Activated T-cell treated with anti-CD3 and anti-CD28 coated beads, Interleukin-2, amount 50 U/mL, for 72 hours (primary cell): ENCODE results near the gene CABYR. TPM values are rescaled to one million over a fixed set of nuclear protein-coding genes. Genes with fewer than 3 reads are reported as not detected.
"Not testable (repeated sequence)": the region's sequence is repeated elsewhere in the genome, so short reads cannot be mapped to it uniquely, and the experiment has no call there.

Experiments
- ATAC-seq, 2 donors: fragments of 150-1000 bp; cut with Tn5 transposase; replicated peaks in 1 of 2; 2 replicates each; pipeline ENCODE4 v1.10.0; 2021; ENCODE audit warnings: moderate library complexity in 2 of 2, mild to moderate bottlenecking in 1 of 2
- DNase-seq, 2 donors: peaks; one replicate each; pipeline ENCODE4 v3.0.0; 2021 to 2022; ENCODE audit warnings: mixed read lengths in 1 of 2
- H3K27ac Mint-ChIP-seq: one replicate; pipeline ENCODE4 v1.8.0; 2022; ENCODE audit warnings: mild to moderate bottlenecking, moderate library complexity, mixed read lengths
- H3K27me3 Mint-ChIP-seq: one replicate; pipeline ENCODE4 v1.8.0; 2022; ENCODE audit warnings: low read depth, mixed read lengths
- H3K36me3 Mint-ChIP-seq, 2 donors: one replicate each; pipeline ENCODE4 v1.8.0; 2022; ENCODE audit warnings: mixed read lengths in 2 of 2, mild to moderate bottlenecking in 1 of 2; ENCODE audit not compliant: insufficient read depth in 2 of 2
- H3K4me1 Mint-ChIP-seq: one replicate; pipeline ENCODE4 v1.8.0; 2022; ENCODE audit warnings: low read depth, mixed read lengths
- H3K4me3 Mint-ChIP-seq, 2 donors: one replicate each; pipeline ENCODE4 v1.8.0; 2022; ENCODE audit warnings: mild to moderate bottlenecking in 2 of 2, mixed read lengths in 2 of 2, moderate library complexity in 2 of 2
- H3K9me3 Mint-ChIP-seq, 2 donors: one replicate each; pipeline ENCODE4 v1.8.0; 2022; ENCODE audit warnings: mixed read lengths in 2 of 2
- total RNA-seq, 2 donors: library from RNA; stranded (reverse); gene quantifications; one replicate each; pipeline ENCODE4 v1.2.3, GENCODE V29; 2022

The CABYR gene
- total RNA-seq, 2 donors from 2014 or later, result 0.65 to 2.1 TPM

DNA sequence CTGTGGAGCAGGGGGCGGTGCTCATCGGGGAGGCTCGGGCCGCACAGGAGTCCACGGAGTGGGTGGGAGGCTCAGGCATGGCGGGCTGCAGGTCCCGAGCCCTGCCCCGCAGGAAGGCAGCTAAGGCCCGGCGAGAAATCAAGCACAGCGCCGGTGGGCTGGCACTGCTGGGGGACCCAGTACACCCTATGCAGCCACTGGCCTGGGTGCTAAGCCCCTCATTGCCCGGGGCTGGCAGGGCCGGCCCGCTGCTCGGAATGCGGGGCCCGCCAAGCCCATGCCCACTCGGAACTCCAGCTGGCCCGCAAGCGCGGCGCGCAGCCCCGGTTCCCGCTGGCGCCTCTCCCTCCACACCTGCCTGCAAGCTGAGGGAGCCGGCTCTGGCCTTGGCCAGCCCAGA is 10.7 kb downstream of the CABYR start:
- not testable (repeated sequence) for H3K36me3 Mint-ChIP-seq, ATAC-seq, DNase-seq, H3K9me3 Mint-ChIP-seq, H3K27me3 Mint-ChIP-seq, H3K4me3 Mint-ChIP-seq, H3K27ac Mint-ChIP-seq, H3K4me1 Mint-ChIP-seq

DNA sequence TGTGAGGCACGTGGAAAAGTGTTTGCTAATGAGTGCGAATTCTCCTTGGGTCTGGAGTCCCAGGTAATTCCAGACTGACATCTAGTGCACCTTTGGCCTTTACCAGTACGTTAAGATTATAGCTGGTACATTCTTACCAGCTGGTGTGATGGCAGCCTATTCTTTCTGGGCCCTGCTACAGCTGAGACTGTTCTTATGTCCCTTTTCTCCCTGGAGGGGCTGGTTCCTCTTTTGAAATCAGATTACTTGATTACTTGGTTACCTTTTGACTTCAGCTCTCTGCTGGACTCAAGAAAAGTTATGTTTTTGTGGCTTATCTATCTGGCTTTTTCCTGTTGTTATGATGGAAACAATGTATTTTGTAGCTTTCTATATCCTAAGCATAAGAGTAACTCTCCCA is 14.5 kb downstream of the CABYR start:
- ATAC-seq, result no peak
- H3K27me3 Mint-ChIP-seq, result no peaks in the 10 kb centered on the region
- DNase-seq, result no peak
- H3K36me3 Mint-ChIP-seq, result no peaks in the 10 kb centered on the region
- no peaks in the 10 kb centered on the region for H3K9me3 Mint-ChIP-seq
- H3K27ac Mint-ChIP-seq, result no peak overlapping the region
- peaks cover 5% of the 10 kb centered on the region for H3K4me1 Mint-ChIP-seq
- H3K4me3 Mint-ChIP-seq, result no peak overlapping the region

DNA sequence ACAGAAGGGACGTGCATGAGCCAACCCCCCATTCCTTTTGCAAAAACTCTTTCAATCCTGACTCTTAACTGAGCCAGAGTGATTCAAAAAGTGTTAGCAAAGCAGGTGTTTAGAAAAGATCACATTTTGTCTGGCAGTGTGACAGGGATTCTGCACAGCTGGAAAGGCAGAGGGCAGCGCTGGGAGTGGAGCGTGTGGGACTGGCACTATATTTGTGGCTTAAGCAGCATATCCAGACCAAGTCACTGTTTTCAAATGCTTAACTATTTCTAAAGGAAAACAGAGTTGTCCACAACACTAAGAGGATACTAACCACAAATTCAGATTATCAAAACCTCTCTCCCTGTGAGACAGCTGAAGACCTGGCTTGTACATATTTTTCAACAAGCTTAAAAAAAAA is 19.0 kb downstream of the CABYR start:
- H3K27ac Mint-ChIP-seq, result no peak overlapping the region
- H3K27me3 Mint-ChIP-seq, result no peaks in the 10 kb centered on the region
- ATAC-seq, result no peak
- H3K9me3 Mint-ChIP-seq, result no peaks in the 10 kb centered on the region
- H3K4me3 Mint-ChIP-seq, result no peak overlapping the region
- DNase-seq, result no peak
- H3K4me1 Mint-ChIP-seq, result peaks cover 5% of the 10 kb centered on the region
- H3K36me3 Mint-ChIP-seq, result no peaks in the 10 kb centered on the region

- no peak overlapping the region for H3K27ac Mint-ChIP-seq
- no peaks in the 10 kb centered on the region for H3K36me3 Mint-ChIP-seq
- peaks cover 5% of the 10 kb centered on the region for H3K4me1 Mint-ChIP-seq
- H3K9me3 Mint-ChIP-seq, result no peaks in the 10 kb centered on the region
- DNase-seq, result no peak
- no peak overlapping the region for H3K4me3 Mint-ChIP-seq
- no peaks in the 10 kb centered on the region for H3K27me3 Mint-ChIP-seq
- no peak for ATAC-seq
Observed at GRCh38 chr18:24160086-24160485, 21.2 kb downstream of the CABYR start.

DNA sequence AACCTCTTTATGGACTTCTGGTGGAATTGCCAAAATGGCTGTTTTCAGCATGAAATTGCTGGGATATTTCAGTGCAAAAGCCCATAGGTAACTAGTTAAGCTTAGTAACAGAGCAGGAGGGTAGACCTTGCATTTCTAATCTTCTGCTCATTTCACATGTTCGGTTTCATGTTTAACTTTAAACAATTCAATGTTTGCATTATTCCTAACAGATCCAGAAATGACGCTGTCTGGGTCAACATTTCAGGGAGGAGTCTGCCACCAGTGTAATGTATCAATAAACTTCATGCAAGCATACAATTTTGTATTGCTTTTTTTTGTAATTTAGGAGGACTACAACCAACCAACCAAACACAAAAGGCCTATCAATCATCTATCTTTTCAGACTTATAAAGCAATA is 22.4 kb downstream of the CABYR start:
- no peaks in the 10 kb centered on the region for H3K27me3 Mint-ChIP-seq
- no peak overlapping the region for H3K4me3 Mint-ChIP-seq
- DNase-seq (no peak), ATAC-seq (no peak)
- no peaks in the 10 kb centered on the region for H3K9me3 Mint-ChIP-seq
- peaks cover 5% of the 10 kb centered on the region for H3K4me1 Mint-ChIP-seq
- H3K36me3 Mint-ChIP-seq, result no peaks in the 10 kb centered on the region
- H3K27ac Mint-ChIP-seq, result no peak overlapping the region

- no peak for ATAC-seq
- no peaks in the 10 kb centered on the region for H3K27me3 Mint-ChIP-seq
- peaks cover under 1% of the 10 kb centered on the region for H3K4me1 Mint-ChIP-seq
Observed at GRCh38 chr18:24168496-24168895, 29.6 kb downstream of the CABYR start.

DNA sequence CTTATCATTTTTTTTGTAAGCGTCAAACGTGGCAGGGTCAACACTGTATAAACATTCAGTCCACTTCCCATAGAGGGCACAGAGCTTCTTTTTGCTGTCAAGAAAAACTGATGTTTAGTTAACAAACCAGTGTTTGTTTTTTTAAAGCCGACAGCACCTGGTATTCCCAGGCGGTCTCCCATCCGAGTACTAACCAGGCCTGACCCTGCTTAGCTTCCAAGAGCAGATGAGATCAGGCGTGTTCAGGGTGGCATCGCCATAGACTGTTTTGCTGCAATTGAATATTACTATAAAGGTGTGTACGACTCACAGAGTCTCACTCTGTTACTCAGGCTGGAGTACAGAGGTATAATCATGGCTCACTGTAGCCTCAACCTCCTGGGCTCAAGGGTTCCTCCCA is 31.5 kb downstream of the CABYR start:
- DNase-seq (peak in 1 of 2 donors; percentile 3), ATAC-seq (peak in 1 of 2 donors; percentile 33)
- no peaks in the 10 kb centered on the region for H3K9me3 Mint-ChIP-seq
- peaks cover 6% of the 10 kb centered on the region for H3K4me1 Mint-ChIP-seq
- H3K27ac Mint-ChIP-seq, result no peak overlapping the region
- H3K36me3 Mint-ChIP-seq, result no peaks in the 10 kb centered on the region
- H3K27me3 Mint-ChIP-seq, result no peaks in the 10 kb centered on the region
- no peak overlapping the region for H3K4me3 Mint-ChIP-seq

More at GRCh38 chr18:24168496-24168895, 29.6 kb downstream of the CABYR start:
- Mint-ChIP-seq H3K9me3 (no peaks in the 10 kb centered on the region), H3K36me3 (no peaks in the 10 kb centered on the region), H3K27ac (no peak overlapping the region), H3K4me3 (no peak overlapping the region)
- DNase-seq, result no peak

DNA sequence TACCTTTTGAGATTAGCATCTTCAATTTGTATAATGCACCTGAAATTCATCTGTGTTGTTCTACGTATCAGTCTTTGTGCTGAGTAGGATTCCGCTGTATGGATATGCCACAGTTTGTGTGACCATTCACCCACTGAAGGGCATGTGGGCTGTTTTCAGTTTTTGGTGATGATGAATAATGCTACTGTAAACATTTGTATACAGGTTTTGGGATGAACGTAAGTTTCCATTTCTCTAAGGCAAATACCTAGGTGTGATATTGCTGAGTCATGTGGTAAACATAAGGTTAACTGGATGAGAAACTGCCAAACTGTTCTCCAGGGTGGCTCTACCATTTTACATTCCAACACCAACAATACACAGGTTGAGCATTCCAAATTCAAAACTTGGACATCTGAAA is 35.1 kb downstream of the CABYR start:
- no peak overlapping the region for H3K27ac Mint-ChIP-seq
- ATAC-seq (peak; percentile 51 to 69), DNase-seq (peak in 1 of 2 donors; percentile 3)
- H3K27me3 Mint-ChIP-seq, result no peaks in the 10 kb centered on the region
- no peaks in the 10 kb centered on the region for H3K9me3 Mint-ChIP-seq
- H3K36me3 Mint-ChIP-seq, result no peaks in the 10 kb centered on the region
- H3K4me3 Mint-ChIP-seq, result no peak overlapping the region
- H3K4me1 Mint-ChIP-seq, result peaks cover 6% of the 10 kb centered on the region

DNA sequence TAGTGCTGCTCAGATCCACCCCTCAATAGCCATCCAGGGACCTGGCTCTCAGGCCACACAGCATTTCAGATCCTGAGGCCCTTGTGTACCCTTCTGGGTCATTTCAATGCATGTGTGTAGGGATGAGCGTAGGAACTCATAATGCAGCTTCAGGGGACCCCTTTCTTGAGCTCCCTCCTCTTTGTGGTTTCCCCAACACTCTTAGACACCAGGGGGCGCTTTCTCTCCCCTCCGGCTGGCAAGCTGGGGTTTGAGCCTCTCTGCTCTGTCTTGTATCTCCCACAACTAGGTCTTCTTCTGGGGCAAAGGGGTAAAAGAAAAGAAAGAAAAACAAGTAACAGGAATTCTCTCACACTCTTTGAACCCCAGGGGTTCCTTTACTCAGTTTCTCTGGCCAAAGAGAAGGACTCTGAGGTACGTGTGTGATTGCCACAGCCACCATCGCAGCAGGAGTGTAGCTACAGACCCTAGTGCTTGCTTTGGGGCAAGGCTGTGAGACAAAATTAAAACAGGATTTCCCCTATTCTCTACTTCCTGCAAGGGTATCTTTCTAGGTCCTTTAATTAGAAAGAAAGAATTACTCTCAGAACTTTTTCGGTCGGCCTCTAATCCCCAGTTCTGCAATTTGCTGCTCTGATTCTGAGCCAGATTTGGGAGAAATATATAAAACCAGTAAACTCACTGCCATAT is 38.0 kb downstream of the CABYR start:
- no peaks in the 10 kb centered on the region for H3K36me3 Mint-ChIP-seq
- peaks cover 10% of the 10 kb centered on the region for H3K4me1 Mint-ChIP-seq
- no peak overlapping the region for H3K27ac Mint-ChIP-seq
- ATAC-seq (peak in 1 of 2 donors; percentile 53), DNase-seq (peak; percentile 61 to 62)
- no peaks in the 10 kb centered on the region for H3K9me3 Mint-ChIP-seq
- H3K27me3 Mint-ChIP-seq, result no peaks in the 10 kb centered on the region
- H3K4me3 Mint-ChIP-seq, result no peak overlapping the region

- Mint-ChIP-seq H3K9me3 (no peaks in the 10 kb centered on the region), H3K4me3 (no peak overlapping the region), H3K36me3 (no peaks in the 10 kb centered on the region), H3K27ac (no peak overlapping the region), H3K4me1 (peaks cover 16% of the 10 kb centered on the region), H3K27me3 (no peaks in the 10 kb centered on the region)
- DNase-seq (no peak), ATAC-seq (no peak)
Observed at GRCh38 chr18:24177499-24178133, 38.8 kb downstream of the CABYR start.

DNA sequence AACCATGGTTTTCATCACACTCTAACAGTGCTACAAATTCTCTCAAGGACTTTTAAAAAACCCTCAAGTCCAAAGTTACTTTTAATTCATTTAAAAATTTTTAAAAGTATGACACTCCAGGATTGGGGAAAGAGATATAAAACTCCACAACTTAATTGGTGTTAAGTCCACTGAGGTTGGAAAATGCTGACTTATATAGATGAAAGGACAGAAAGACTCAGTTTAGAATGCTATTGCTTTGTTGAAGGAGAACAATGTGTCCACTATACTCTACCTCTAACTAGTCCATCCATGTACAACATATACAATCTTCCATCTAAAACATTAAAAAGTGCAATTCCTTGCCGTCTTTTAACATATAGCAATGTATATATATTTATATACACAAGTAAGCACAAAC is 41.2 kb downstream of the CABYR start:
- DNase-seq (no peak), ATAC-seq (no peak)
- H3K4me1 Mint-ChIP-seq, result peaks cover 11% of the 10 kb centered on the region
- H3K27me3 Mint-ChIP-seq, result peaks cover 6% of the 10 kb centered on the region
- H3K9me3 Mint-ChIP-seq, result no peaks in the 10 kb centered on the region
- no peak overlapping the region for H3K4me3 Mint-ChIP-seq
- H3K36me3 Mint-ChIP-seq, result no peaks in the 10 kb centered on the region
- H3K27ac Mint-ChIP-seq, result no peak overlapping the region

GRCh38 chr18:24181806-24182205 is 42.9 kb downstream of the CABYR start:
- peak; percentile 31 to 58 for ATAC-seq
- no peak overlapping the region for H3K4me3 Mint-ChIP-seq
- H3K4me1 Mint-ChIP-seq, result peaks cover 11% of the 10 kb centered on the region
- peaks cover 6% of the 10 kb centered on the region for H3K27me3 Mint-ChIP-seq
- DNase-seq, result no peak
- no peak overlapping the region for H3K27ac Mint-ChIP-seq
- H3K36me3 Mint-ChIP-seq, result no peaks in the 10 kb centered on the region
- no peaks in the 10 kb centered on the region for H3K9me3 Mint-ChIP-seq

DNA sequence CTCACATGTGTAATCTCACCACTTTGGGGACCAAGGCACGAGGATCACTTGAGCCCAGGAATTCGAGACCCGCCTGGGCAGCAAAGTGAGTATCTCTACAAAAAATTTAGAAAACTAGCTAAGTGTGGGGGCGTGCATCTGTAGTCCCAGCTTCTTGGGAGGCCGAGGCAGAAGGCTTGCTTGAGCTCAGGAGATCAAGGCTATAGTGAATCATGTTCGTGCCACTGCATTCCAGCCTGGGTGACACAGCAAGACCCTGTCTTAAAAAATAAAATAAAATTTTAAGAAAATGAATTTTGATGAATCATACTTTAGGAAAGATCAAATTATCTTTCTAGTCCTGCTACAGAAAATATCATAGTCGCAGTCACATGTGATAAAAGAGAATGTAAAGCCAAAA is 46.9 kb downstream of the CABYR start:
- Mint-ChIP-seq H3K36me3 (no peaks in the 10 kb centered on the region), H3K4me3 (no peak overlapping the region), H3K9me3 (no peaks in the 10 kb centered on the region), H3K27me3 (peaks cover 6% of the 10 kb centered on the region), H3K4me1 (peaks cover 11% of the 10 kb centered on the region), H3K27ac (no peak overlapping the region)
- ATAC-seq (no peak), DNase-seq (no peak)

DNA sequence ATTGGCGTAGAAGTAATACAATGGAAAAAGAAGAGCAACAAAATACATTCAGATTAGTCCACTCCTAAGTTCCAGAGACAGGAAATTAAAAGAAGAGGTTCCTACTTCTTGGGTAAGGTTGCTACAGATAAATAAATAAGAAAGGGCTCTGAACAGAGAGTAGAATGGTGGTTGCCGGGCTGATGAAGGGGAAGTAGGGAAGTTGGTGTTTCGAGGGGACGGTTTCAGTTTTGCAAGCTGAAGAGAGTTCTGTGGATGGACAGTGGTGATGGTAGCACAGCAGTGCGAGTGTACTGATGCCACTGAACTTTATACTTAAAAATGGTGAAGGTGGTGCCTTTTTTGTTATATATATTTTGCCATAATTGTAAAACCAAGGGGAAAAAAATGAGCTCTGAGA is 48.2 kb downstream of the CABYR start:
- Mint-ChIP-seq H3K4me3 (no peak overlapping the region), H3K27ac (no peak overlapping the region), H3K9me3 (no peaks in the 10 kb centered on the region), H3K36me3 (no peaks in the 10 kb centered on the region), H3K27me3 (peaks cover 6% of the 10 kb centered on the region), H3K4me1 (peaks cover 5% of the 10 kb centered on the region)
- DNase-seq, result no peak
- ATAC-seq, result no peak
